ENCODE measurements around the gene SUMF1. TPM values are rescaled to one million over a fixed set of nuclear protein-coding genes. Genes with fewer than 3 reads are reported as not detected.
A peak's percentile ranks its signal among the peaks of the same experiment; 100 is the strongest.
"Not testable (repeated sequence)": the region's sequence is repeated elsewhere in the genome, so short reads cannot be mapped to it uniquely, and the experiment has no call there.

The SUMF1 gene
- total RNA-seq, 1 experiment from 2014 or later, result 42.5 TPM

- no peak for DNase-seq (ENCODE audit: low read depth)
These were observed 5.5 kb downstream of the SUMF1 start for GRCh38 chr3:4461468-4462090.

GRCh38 chr3:4460334-4460733 lies 6.7 kb downstream of the SUMF1 start:
- no peak for DNase-seq (ENCODE audit: low read depth)

GRCh38 chr3:4458961-4459360 lies 8.1 kb downstream of the SUMF1 start:
- no peak for DNase-seq (ENCODE audit: low read depth)

- not testable (repeated sequence) for DNase-seq (ENCODE audit: low read depth)
These were observed 10.3 kb downstream of the SUMF1 start for GRCh38 chr3:4456780-4457179.

DNA sequence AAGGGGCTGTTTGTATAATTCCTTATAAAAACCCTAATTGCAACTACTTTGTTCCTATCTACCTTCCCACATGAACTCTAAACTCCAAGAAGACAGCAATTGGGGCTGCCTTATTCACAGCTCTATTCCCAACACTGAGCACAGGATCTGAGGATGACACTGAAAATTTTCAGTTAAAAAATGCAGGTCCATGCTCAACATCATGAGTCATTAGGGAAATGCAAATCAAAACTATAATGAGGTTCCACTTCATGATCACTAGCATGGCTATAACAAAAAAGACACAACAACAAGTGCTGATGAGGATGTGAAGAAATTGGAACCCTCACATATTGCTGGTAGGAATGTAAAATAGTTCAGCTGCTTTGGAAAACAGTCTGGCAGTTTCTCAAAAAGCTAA lies 12.9 kb downstream of the SUMF1 start:
- no peak for DNase-seq (ENCODE audit: low read depth)

- DNase-seq (ENCODE audit: low read depth), result no peak
These were observed 17.8 kb downstream of the SUMF1 start for GRCh38 chr3:4449043-4449805.

DNA sequence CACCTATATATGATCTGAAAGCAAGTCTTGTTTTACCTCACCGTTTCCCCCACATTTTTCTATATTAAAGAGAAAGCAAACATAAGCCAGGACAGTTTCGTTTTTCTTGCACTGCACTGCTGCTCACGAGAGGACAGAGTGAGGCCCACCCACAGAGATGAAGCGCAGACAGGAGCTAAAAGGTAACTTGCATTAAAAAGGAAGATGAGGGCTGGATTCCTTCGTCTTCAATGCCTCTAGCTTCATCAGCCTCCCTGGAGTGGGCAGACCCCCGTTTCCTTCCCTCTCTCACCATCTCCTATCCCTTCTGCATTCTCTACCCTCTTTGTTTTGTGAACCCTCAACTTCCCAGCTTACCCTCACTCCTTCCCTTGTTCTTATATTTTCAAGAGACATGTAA lies 18.9 kb downstream of the SUMF1 start:
- no peak for DNase-seq (ENCODE audit: low read depth)

GRCh38 chr3:4447295-4447999 lies 19.6 kb downstream of the SUMF1 start:
- DNase-seq (ENCODE audit: low read depth), result no peak

DNA sequence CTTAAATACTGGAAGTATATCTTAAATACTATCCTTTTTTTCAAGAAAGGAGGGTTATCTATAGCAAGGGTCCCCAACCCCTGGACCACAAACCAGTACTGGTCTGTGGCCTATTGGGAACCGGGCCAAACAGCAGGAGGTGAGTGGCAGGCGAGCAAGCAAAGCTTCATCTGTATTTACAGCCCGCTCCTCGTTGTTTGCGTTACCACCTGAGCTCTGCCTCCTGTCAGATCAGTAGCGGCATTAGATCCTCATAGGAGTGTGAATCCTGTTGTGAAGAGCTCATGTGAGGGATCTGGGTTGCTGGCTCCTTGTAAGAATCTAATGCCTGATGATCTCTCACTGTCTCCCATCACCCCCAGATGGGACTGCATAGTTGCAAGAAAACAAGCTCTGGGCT lies 26.1 kb downstream of the SUMF1 start:
- DNase-seq (ENCODE audit: low read depth), result no peak

- DNase-seq (ENCODE audit: low read depth), result no peak
These were observed 28.8 kb downstream of the SUMF1 start for GRCh38 chr3:4438296-4438695.

DNA sequence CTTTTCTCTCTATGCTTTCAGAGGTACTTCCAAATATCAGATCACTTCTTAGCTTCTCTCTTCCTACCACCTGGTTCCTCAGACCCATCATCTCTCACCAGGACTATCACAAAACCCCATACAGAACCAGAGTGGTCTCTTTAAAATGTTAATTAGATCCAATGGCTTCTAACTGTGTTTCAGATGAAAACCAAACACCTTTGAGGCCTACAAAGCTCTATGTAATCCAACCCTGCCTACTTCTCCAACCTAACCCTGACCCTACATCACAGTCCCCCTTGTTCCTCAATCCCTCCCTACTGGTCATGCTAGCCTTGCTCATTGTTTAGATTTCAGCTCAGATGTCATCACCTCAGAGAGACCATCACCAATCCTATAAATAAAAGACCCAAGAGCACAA lies 34.8 kb downstream of the SUMF1 start:
- no peak for DNase-seq (ENCODE audit: low read depth)

- no peak for DNase-seq (ENCODE audit: low read depth)
These were observed 37.3 kb downstream of the SUMF1 start for GRCh38 chr3:4429648-4430350.

- DNase-seq (ENCODE audit: low read depth), result peak; percentile 84
These were observed 40.2 kb downstream of the SUMF1 start for GRCh38 chr3:4426782-4427344.

GRCh38 chr3:4426261-4426781 lies 40.7 kb downstream of the SUMF1 start:
- no peak for DNase-seq (ENCODE audit: low read depth)

- DNase-seq (ENCODE audit: low read depth), result no peak
These were observed 41.4 kb downstream of the SUMF1 start for GRCh38 chr3:4425707-4426106.

GRCh38 chr3:4425055-4425454 lies 42.0 kb downstream of the SUMF1 start:
- DNase-seq (ENCODE audit: low read depth), result no peak

GRCh38 chr3:4421121-4421520 lies 45.9 kb downstream of the SUMF1 start:
- DNase-seq (ENCODE audit: low read depth), result peak; percentile 89

DNA sequence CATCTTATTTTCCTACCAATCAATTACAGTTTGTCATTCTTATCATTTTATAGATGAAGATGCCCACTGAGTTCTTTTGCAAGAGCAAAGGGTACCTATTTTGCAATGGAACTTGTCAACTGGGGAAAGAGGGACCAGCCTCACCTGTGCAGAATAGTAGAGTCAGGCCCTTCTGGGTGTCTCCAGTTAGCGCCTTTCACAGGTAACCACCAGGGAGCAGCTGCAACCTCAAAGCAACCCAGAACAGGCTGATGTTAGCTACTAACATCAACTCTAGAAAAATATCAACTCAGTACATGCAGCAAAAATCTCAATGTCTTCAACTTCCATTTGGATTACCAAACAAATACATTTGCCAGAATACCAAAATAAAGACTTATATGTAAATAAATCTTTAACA lies 47.1 kb downstream of the SUMF1 start:
- no peak for DNase-seq (ENCODE audit: low read depth)

DNA sequence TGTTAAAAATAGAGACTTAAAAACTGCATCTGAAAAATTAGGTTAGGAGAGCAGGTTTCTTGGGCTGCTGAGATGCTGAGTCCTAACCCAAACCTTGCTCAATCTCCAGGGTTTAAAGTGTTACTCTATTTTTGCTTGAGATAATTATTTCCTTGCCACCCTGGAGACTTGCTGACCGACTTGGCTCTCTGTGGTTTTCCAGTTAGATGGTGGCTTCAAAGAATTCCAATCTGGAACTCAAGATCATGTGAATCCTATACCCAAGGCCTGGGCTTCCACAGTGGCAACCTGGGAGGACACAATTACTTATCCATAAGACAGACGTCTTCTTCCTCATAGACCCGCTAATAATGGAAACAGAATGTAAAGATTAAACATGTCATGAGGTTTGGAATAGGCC lies 47.7 kb downstream of the SUMF1 start:
- peak; percentile 48 for DNase-seq (ENCODE audit: low read depth)

DNA sequence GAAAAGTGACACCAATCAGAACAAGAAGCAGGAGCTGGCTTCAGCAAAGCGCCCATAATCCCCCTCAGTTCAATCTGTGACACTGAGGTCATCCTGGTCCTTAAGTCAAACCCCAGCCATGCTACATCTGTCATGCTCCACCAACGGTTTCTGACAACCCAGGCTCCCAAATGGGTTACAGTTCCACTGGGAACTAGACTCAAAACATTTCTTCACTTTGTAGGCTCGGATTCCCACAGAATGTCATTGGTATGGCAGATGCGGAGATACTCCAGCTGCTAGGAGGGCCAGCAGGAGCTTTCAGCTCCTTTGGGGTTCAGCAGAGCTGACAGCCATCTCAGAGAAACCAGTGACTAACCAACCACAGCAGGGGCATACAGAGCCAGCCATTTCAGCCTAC lies 48.9 kb downstream of the SUMF1 start:
- peak; percentile 54 for DNase-seq (ENCODE audit: low read depth)

- DNase-seq (ENCODE audit: low read depth), result peak; percentile 83
These were observed 49.6 kb downstream of the SUMF1 start for GRCh38 chr3:4417449-4417848.

- DNase-seq (ENCODE audit: low read depth), result peak; percentile 100
These were observed 50.1 kb downstream of the SUMF1 start for GRCh38 chr3:4416961-4417360.
